ENCODE measurements around the gene MYF6.

MYF6 gene

DNA sequence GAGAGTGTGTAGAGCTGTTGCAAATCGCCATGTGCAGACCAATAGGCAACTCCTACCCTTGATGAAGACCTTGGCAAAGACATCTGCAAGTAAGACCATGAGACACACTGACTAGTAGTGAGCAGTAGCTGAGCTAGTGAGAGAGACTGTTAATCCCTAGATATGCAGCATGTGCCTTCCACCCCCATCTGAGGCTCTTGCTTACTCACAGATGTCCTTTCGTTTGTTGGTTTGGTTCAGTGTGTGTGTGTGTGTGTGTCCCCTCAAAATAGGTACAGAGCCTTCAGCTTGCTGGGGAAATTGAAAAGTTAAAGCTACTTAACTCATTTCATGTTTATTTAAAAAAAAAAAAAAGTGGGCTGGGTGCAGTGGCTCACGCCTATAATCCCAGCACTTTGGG, 46.8 kb downstream of the MYF6 start:
- H3K4me3 Mint-ChIP-seq: no peak overlapping the region
- no peaks in the 10 kb centered on the region for H3K27me3 Mint-ChIP-seq (ENCODE audit: low read depth)
- no peaks in the 10 kb centered on the region for H3K4me1 Mint-ChIP-seq (ENCODE audit: low read depth)
- no peak for DNase-seq (ENCODE audit: low spot score)
- no peaks in the 10 kb centered on the region for H3K9me3 Mint-ChIP-seq
- H3K27ac Mint-ChIP-seq: no peak overlapping the region
- H3K36me3 Mint-ChIP-seq (ENCODE audit: low read depth): no peaks in the 10 kb centered on the region

DNA sequence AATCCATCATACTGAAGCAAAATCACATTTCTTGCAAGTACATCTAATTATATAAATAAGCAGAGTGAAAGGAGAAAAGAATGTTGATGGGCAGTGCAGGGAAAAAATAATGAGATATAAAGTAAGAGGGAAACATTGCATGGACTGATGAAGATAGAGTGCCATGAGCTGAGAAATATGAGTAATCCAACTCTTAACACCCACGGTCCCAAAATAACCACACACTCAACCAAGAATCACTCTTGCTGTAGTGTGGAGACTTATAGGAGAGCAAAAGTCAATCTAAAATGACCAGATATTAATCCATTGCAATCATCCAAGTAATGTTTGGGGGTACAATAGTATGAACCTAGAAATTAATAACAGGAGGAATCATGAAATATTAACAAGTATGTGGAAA, 49.4 kb downstream of the MYF6 start:
- no peak for DNase-seq (ENCODE audit: low spot score)
- Mint-ChIP-seq H3K36me3 (ENCODE audit: low read depth) (no peaks in the 10 kb centered on the region), H3K27me3 (ENCODE audit: low read depth) (no peaks in the 10 kb centered on the region), H3K4me1 (ENCODE audit: low read depth) (no peaks in the 10 kb centered on the region), H3K4me3 (no peak overlapping the region), H3K27ac (no peak overlapping the region), H3K9me3 (no peaks in the 10 kb centered on the region)
